Measurements from ENCODE around the gene CRX. TPM values are rescaled to one million over a fixed set of nuclear protein-coding genes. Genes with fewer than 3 reads are reported as not detected.
"Not testable (repeated sequence)": the region's sequence is repeated elsewhere in the genome, so short reads cannot be mapped to it uniquely, and the experiment has no call there.

CRX gene
- total RNA-seq, 1 experiment from 2014 or later: not detected

DNA sequence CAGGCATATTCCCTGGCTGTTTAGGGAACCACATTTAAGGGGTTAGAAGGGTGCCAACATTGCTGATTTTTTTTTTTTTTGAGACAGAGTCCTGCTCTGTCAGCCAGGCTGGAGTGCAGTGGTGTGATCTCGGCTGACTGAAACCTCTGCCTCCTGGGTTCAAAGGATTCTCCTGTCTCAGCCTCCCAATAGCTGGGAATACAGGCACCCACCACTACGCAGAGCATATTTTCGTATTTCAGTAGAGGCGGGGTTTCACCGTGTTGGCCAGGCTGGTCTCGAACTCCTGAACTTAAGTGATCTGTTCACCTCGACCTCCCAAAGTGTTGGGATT, 7.8 kb upstream of the CRX start:
- no peaks in the 10 kb centered on the region for H3K27me3 ChIP-seq (replicated peaks; ENCODE audit: control insufficient read depth, insufficient read depth, low read length)
- CTCF ChIA-PET: interaction anchor here (0.6 to 0.7 kb wide), 2 partner anchors 59 to 792 kb away, joined by 3 to 4 read pairs; no protein-coding TSS in a partner anchor
- Mint-ChIP-seq H3K4me3 (ENCODE audit: unreplicated experiment) (no peak overlapping the region), H3K27ac (ENCODE audit: unreplicated experiment) (no peak overlapping the region), H3K36me3 (ENCODE audit: insufficient read depth, unreplicated experiment) (no peaks in the 10 kb centered on the region), H3K9me3 (ENCODE audit: unreplicated experiment) (no peaks in the 10 kb centered on the region), H3K27me3 (ENCODE audit: insufficient read depth, unreplicated experiment) (no peaks in the 10 kb centered on the region), H3K4me1 (ENCODE audit: low read depth, unreplicated experiment) (no peaks in the 10 kb centered on the region)
- no peaks in the 10 kb centered on the region for H3K36me3 ChIP-seq (ENCODE audit: control insufficient read depth, insufficient read depth, low read length)
- intact Hi-C loops (cut with micrococcal nuclease; ENCODE audit: unreplicated experiment): loop anchor here (1.0 kb wide), 1 partner anchor 49 kb away; no protein-coding TSS in a partner anchor
- no peak for DNase-seq
- TF ChIP-seq, protein P1, sequence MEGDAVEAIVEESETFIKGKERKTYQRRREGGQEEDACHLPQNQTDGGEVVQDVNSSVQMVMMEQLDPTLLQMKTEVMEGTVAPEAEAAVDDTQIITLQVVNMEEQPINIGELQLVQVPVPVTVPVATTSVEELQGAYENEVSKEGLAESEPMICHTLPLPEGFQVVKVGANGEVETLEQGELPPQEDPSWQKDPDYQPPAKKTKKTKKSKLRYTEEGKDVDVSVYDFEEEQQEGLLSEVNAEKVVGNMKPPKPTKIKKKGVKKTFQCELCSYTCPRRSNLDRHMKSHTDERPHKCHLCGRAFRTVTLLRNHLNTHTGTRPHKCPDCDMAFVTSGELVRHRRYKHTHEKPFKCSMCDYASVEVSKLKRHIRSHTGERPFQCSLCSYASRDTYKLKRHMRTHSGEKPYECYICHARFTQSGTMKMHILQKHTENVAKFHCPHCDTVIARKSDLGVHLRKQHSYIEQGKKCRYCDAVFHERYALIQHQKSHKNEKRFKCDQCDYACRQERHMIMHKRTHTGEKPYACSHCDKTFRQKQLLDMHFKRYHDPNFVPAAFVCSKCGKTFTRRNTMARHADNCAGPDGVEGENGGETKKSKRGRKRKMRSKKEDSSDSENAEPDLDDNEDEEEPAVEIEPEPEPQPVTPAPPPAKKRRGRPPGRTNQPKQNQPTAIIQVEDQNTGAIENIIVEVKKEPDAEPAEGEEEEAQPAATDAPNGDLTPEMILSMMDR (IDR thresholded peaks at IDR 0.05; ENCODE audit: insufficient read depth in 1 of 2, low read depth in 1 of 2, low read length in 1 of 2, severe bottlenecking in 1 of 2, unreplicated experiment in 1 of 2): no peak
- POLR2A ChIA-PET: no interaction called here
- H3K4me1 ChIP-seq: no peaks in the 10 kb centered on the region
- no peaks in the 10 kb centered on the region for H3K9me3 ChIP-seq
- H3K4me3 ChIP-seq (ENCODE audit: low read depth, low read length): no peak overlapping the region
- BruUV-seq (replicated peaks): no TSS peak

DNA sequence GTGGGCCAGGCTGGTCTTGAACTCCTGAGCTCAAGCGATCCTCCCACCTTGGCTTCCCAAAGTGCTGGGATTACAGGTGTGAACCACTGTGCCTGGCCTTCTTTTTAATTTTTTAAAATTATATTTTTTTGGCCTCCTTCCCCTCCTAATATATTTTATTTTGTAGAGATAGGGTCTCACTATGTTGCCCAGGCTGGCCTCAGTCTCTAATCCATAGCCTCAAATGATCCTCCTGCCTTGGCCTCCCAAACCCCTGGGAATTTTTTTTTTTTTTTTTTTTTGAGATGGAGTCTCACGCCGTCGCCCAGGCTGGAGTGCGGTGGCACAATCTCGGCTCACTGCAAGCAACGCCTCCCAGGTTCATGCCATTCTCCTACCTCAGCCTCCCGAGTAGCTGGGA, 5.5 kb upstream of the CRX start:
- CTCF ChIA-PET; H3K27ac Mint-ChIP-seq (ENCODE audit: unreplicated experiment); intact Hi-C loops (cut with micrococcal nuclease; ENCODE audit: unreplicated experiment): not testable (repeated sequence)

DNA sequence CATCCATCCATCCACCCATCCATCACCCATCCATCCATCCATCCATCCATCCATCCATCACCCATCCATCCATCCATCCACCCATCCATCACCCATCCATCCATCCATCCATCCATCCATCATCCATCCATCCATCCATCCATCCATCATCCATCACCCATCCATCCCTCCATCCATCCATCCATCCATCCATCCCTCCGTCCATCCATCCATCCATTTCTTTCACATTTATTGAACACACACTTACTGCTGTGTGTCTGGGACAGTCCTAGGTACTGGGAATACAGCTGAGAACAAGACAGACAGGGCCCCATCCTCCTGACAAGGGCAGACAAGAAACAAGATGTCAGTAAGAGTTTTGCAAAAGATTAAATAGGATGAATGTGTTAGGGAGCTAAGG, 3.5 kb upstream of the CRX start:
- H3K4me1 ChIP-seq; intact Hi-C loops (cut with micrococcal nuclease; ENCODE audit: unreplicated experiment); H3K4me3 ChIP-seq (ENCODE audit: low read depth, low read length); H3K27me3 Mint-ChIP-seq (ENCODE audit: insufficient read depth, unreplicated experiment); CTCF ChIA-PET; H3K4me1 Mint-ChIP-seq (ENCODE audit: low read depth, unreplicated experiment); POLR2A ChIA-PET; DNase-seq; H3K36me3 ChIP-seq (ENCODE audit: control insufficient read depth, insufficient read depth, low read length); H3K27me3 ChIP-seq (replicated peaks; ENCODE audit: control insufficient read depth, insufficient read depth, low read length); H3K27ac Mint-ChIP-seq (ENCODE audit: unreplicated experiment); H3K4me3 Mint-ChIP-seq (ENCODE audit: unreplicated experiment); H3K36me3 Mint-ChIP-seq (ENCODE audit: insufficient read depth, unreplicated experiment); H3K9me3 Mint-ChIP-seq (ENCODE audit: unreplicated experiment); H3K9me3 ChIP-seq; BruUV-seq (replicated peaks): not testable (repeated sequence)

More for the DNA sequence above, 5.5 kb upstream of the CRX start:
- H3K36me3 ChIP-seq (ENCODE audit: control insufficient read depth, insufficient read depth, low read length); H3K4me1 ChIP-seq; H3K4me1 Mint-ChIP-seq (ENCODE audit: low read depth, unreplicated experiment); H3K4me3 Mint-ChIP-seq (ENCODE audit: unreplicated experiment); DNase-seq; POLR2A ChIA-PET; H3K27me3 ChIP-seq (replicated peaks; ENCODE audit: control insufficient read depth, insufficient read depth, low read length); H3K9me3 ChIP-seq; H3K27me3 Mint-ChIP-seq (ENCODE audit: insufficient read depth, unreplicated experiment); H3K9me3 Mint-ChIP-seq (ENCODE audit: unreplicated experiment); BruUV-seq (replicated peaks); H3K4me3 ChIP-seq (ENCODE audit: low read depth, low read length); H3K36me3 Mint-ChIP-seq (ENCODE audit: insufficient read depth, unreplicated experiment): not testable (repeated sequence)

- no peak overlapping the region for H3K4me3 Mint-ChIP-seq (ENCODE audit: unreplicated experiment)
- no peak overlapping the region for H3K27ac Mint-ChIP-seq (ENCODE audit: unreplicated experiment)
- no peaks in the 10 kb centered on the region for H3K36me3 ChIP-seq (ENCODE audit: control insufficient read depth, insufficient read depth, low read length)
- TF ChIP-seq, protein P1 (IDR thresholded peaks at IDR 0.05; ENCODE audit: insufficient read depth in 1 of 2, low read depth in 1 of 2, low read length in 1 of 2, severe bottlenecking in 1 of 2, unreplicated experiment in 1 of 2): no peak
- no peaks in the 10 kb centered on the region for H3K4me1 Mint-ChIP-seq (ENCODE audit: low read depth, unreplicated experiment)
- no peak overlapping the region for H3K4me3 ChIP-seq (ENCODE audit: low read depth, low read length)
- CTCF ChIA-PET: no interaction called here
- H3K27me3 ChIP-seq (replicated peaks; ENCODE audit: control insufficient read depth, insufficient read depth, low read length): no peaks in the 10 kb centered on the region; the same call in 1 of the 2 replicates
- intact Hi-C loops (cut with micrococcal nuclease; ENCODE audit: unreplicated experiment): no loop called here
- no peaks in the 10 kb centered on the region for H3K9me3 ChIP-seq
- DNase-seq: no peak
- no peaks in the 10 kb centered on the region for H3K4me1 ChIP-seq
- BruUV-seq (replicated peaks): no TSS peak
- peaks cover 9% of the 10 kb centered on the region for H3K27me3 Mint-ChIP-seq (ENCODE audit: insufficient read depth, unreplicated experiment)
- no peaks in the 10 kb centered on the region for H3K9me3 Mint-ChIP-seq (ENCODE audit: unreplicated experiment)
- POLR2A ChIA-PET: no interaction called here
- no peaks in the 10 kb centered on the region for H3K36me3 Mint-ChIP-seq (ENCODE audit: insufficient read depth, unreplicated experiment)
These were observed 1.9 kb upstream of the CRX start for GRCh38 chr19:47819858-47820257.

All from Caco-2 (cell line).